HCT116 (cell line): Measurements from ENCODE around the gene SPATS2L. TPM values are rescaled to one million over a fixed set of nuclear protein-coding genes. Genes with fewer than 3 reads are reported as not detected.
A peak's percentile ranks its signal among the peaks of the same experiment; 100 is the strongest.

Source experiments
- ATAC-seq: fragments of 200-7000 bp; cut with Tn5 transposase; 2 replicates; pipeline ENCODE4 v1.9.1; 2020; ENCODE audit warnings: mild to moderate bottlenecking, moderate library complexity
- BruUV-seq: library from RNA; stranded (reverse); fragments of 400-500 nt; replicated peaks from 2 replicates; lab custom pipeline; 2021; lab: Mats Ljungman, UMichigan
- CTCF ChIA-PET: fragments of 300-600 bp; sonication (Branson Sonifier 250); formaldehyde crosslinking; loops from one replicate; lab custom pipeline; 2021; ENCODE audit warnings: antibody characterized with exemption; lab: Charles Lee
- POLR2A ChIA-PET: fragments of 300-600, 350-600 bp; sonication (Branson Sonifier 250); formaldehyde crosslinking; loops from one replicate; lab custom pipeline; 2021; ENCODE audit warnings: antibody characterized with exemption; lab: Charles Lee
- RAD21 ChIA-PET, 2 experiments: fragments of 300-600 bp; sonication (Branson Sonifier 250); formaldehyde crosslinking; loops; one replicate each; lab custom pipeline; 2023; ENCODE audit warnings: low total read pairs in 2 of 2; ENCODE audit not compliant: uncharacterized antibody in 2 of 2, unreplicated experiment in 2 of 2, low non-redundant PET in 1 of 2; lab: Charles Lee
- DNase-seq: peaks from one replicate; pipeline ENCODE4 v3.0.0-alpha.2; 2010; ENCODE audit warnings: low read depth, low spot score
- H2AFZ ChIP-seq: fragments of 200-600 bp; shearing (Covaris generic), sonication (generic); 2 replicates; pipeline ENCODE4 v1.6.1; 2017; ENCODE audit warnings: low read depth, mixed run types, mixed read lengths, antibody characterized with exemption, low read length; ENCODE audit not compliant: poor library complexity, severe bottlenecking
- H3K27ac ChIP-seq: 2 replicates; pipeline ENCODE4 v1.5.1; 2012; ENCODE audit warnings: low read depth, low read length
- H3K27me3 ChIP-seq: fragments of 200-600 bp; sonication (generic); 2 replicates; pipeline ENCODE4 v1.6.1; 2016; ENCODE audit warnings: mixed run types, low read length, mixed read lengths; ENCODE audit not compliant: insufficient read depth
- H3K36me3 ChIP-seq, 2 experiments: fragments of 200-500 bp in 1 of 2; fragments of 200-600 bp in 1 of 2; sonication (Bioruptor generic) in 1 of 2; sonication (generic) in 1 of 2; 2 replicates each; pipeline versions ENCODE4 v1.5.1 to v1.6.1; 2014 to 2016; ENCODE audit warnings: low read length in 2 of 2, inconsistent platforms in 1 of 2, mixed read lengths in 1 of 2, mixed run types in 1 of 2; ENCODE audit not compliant: insufficient read depth in 2 of 2, control insufficient read depth in 1 of 2
- H3K4me1 ChIP-seq, 2 experiments: fragments of 200-600 bp in 1 of 2; sonication (generic) in 1 of 2; 2 replicates each; pipeline versions ENCODE4 v1.5.1 to v1.6.1; 2012 to 2017; ENCODE audit warnings: low read length in 2 of 2, inconsistent platforms in 1 of 2, mild to moderate bottlenecking in 1 of 2, mixed read lengths in 1 of 2, mixed run types in 1 of 2, moderate library complexity in 1 of 2; ENCODE audit not compliant: insufficient read depth in 2 of 2, control insufficient read depth in 1 of 2
- H3K4me2 ChIP-seq: fragments of 200-600 bp; sonication (generic); 2 replicates; pipeline ENCODE4 v1.6.1; 2017; ENCODE audit warnings: mixed run types, low read length, mixed read lengths
- H3K4me3 ChIP-seq, 2 experiments: fragments of 200-600 bp in 1 of 2; sonication (generic) in 1 of 2; replicated peaks in 1 of 2; 2 replicates each; pipeline ENCODE4 v1.5.1; 2011 to 2016; ENCODE audit warnings: low read length in 2 of 2, control low read depth in 1 of 2, low read depth in 1 of 2, mild to moderate bottlenecking in 1 of 2, mixed read lengths in 1 of 2, mixed run types in 1 of 2
- H3K79me2 ChIP-seq: fragments of 200-600 bp; sonication (generic); 2 replicates; pipeline ENCODE4 v1.6.1; 2017; ENCODE audit warnings: mild to moderate bottlenecking, mixed run types, low read length, moderate library complexity, mixed read lengths; ENCODE audit not compliant: insufficient read depth
- H3K9ac ChIP-seq: fragments of 200-600 bp; sonication (generic); 2 replicates; pipeline ENCODE4 v1.6.1; 2016; ENCODE audit warnings: low read length, mixed read lengths
- H3K9me2 ChIP-seq: fragments of 200-600 bp; sonication (generic), shearing (Covaris generic); 2 replicates; pipeline ENCODE4 v1.6.1; 2017; ENCODE audit warnings: mixed run types, mild to moderate bottlenecking, moderate library complexity; ENCODE audit not compliant: insufficient read depth
- H3K9me3 ChIP-seq, 2 experiments: fragments of 200-500 bp in 1 of 2; fragments of 200-600 bp in 1 of 2; sonication (Bioruptor generic) in 1 of 2; sonication (generic) in 1 of 2; 2 replicates each; pipeline ENCODE4 v1.6.1; 2014 to 2017; ENCODE audit warnings: low read length in 2 of 2, mixed read lengths in 2 of 2, inconsistent platforms in 1 of 2, low read depth in 1 of 2, mild to moderate bottlenecking in 1 of 2, mixed run types in 1 of 2, moderate library complexity in 1 of 2; ENCODE audit not compliant: control insufficient read depth in 1 of 2, insufficient read depth in 1 of 2
- H4K20me1 ChIP-seq: fragments of 200-600 bp; sonication (generic), shearing (Covaris generic); 2 replicates; pipeline ENCODE4 v1.6.1; 2017; ENCODE audit warnings: mixed run types, mild to moderate bottlenecking, moderate library complexity; ENCODE audit not compliant: insufficient read depth
- FOSL1 ChIP-seq: IDR thresholded peaks from 2 replicates; pipeline ENCODE4 v1.6.1; 2012; ENCODE audit warnings: low read depth
- JUND ChIP-seq: IDR thresholded peaks from 2 replicates; pipeline ENCODE4 v1.6.1; 2012
- MAX ChIP-seq: IDR thresholded peaks from 2 replicates; pipeline ENCODE4 v1.6.1; 2012
- intact Hi-C: fragments of 100-400 bp; cut with micrococcal nuclease; formaldehyde crosslinking; loops from 2 replicates; pipeline ENCODE4 v1.10.0; 2022
- total RNA-seq: library from RNA; stranded (reverse); gene quantifications from one replicate; pipeline ENCODE4 v1.2.1, GENCODE V29; 2021; ENCODE audit not compliant: unreplicated experiment
- TF ChIP-seq, protein P1 (sequence below), 3 experiments: fragments of 200-600 bp in 1 of 3; sonication (generic) in 1 of 3; IDR thresholded peaks in 2 of 3; conservative IDR thresholded peaks in 1 of 3; 2 replicates each; pipeline ENCODE4 v1.5.1; 2012 to 2017; ENCODE audit warnings: low read depth in 2 of 3, low read length in 2 of 3, antibody characterized with exemption in 1 of 3, borderline replicate concordance in 1 of 3, control low read depth in 1 of 3, mild to moderate bottlenecking in 1 of 3, mixed read lengths in 1 of 3, mixed run types in 1 of 3, moderate library complexity in 1 of 3; ENCODE audit not compliant: insufficient read depth in 1 of 3

The SPATS2L gene
- total RNA-seq, 1 experiment from 2014 or later: 87.1 TPM

- ChIA-PET RAD21 (no interaction called here), POLR2A (interaction anchor here (1.1 kb wide), 1 partner anchor 420 kb away, joined by 3 read pairs; no protein-coding TSS in a partner anchor), CTCF (no interaction called here)
- H3K36me3 ChIP-seq: no peaks in the 10 kb centered on the region
- no peaks in the 10 kb centered on the region for H3K9me2 ChIP-seq
- peaks cover 19 to 42% of the 10 kb centered on the region in 2 experiments for H3K4me1 ChIP-seq
- no peak overlapping the region for H2AFZ ChIP-seq
- DNase-seq (no peak), ATAC-seq (peak; percentile 27; the same call in 1 of the 2 replicates)
- H3K27me3 ChIP-seq: no peaks in the 10 kb centered on the region
- H3K9me3 ChIP-seq: no peaks in the 10 kb centered on the region
- TF ChIP-seq MAX: no peak
- TF ChIP-seq, protein P1, sequence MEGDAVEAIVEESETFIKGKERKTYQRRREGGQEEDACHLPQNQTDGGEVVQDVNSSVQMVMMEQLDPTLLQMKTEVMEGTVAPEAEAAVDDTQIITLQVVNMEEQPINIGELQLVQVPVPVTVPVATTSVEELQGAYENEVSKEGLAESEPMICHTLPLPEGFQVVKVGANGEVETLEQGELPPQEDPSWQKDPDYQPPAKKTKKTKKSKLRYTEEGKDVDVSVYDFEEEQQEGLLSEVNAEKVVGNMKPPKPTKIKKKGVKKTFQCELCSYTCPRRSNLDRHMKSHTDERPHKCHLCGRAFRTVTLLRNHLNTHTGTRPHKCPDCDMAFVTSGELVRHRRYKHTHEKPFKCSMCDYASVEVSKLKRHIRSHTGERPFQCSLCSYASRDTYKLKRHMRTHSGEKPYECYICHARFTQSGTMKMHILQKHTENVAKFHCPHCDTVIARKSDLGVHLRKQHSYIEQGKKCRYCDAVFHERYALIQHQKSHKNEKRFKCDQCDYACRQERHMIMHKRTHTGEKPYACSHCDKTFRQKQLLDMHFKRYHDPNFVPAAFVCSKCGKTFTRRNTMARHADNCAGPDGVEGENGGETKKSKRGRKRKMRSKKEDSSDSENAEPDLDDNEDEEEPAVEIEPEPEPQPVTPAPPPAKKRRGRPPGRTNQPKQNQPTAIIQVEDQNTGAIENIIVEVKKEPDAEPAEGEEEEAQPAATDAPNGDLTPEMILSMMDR (IDR thresholded peaks at IDR 0.05 in 2 of 3, conservative IDR thresholded peaks at IDR 0.05 in 1 of 3; ENCODE audit: borderline replicate concordance in 1 of 3, insufficient read depth in 1 of 3, low read depth in 2 of 3, low read length in 2 of 3): 0 out of 6 replicates have a peak, but pooled peaks of 1 of the 3 experiments have one; percentile 11
- H3K27ac ChIP-seq: peak overlapping the region; percentile 18; the same call in 1 of the 2 replicates
- intact Hi-C loops: no loop called here
- H4K20me1 ChIP-seq: no peaks in the 10 kb centered on the region
- peaks cover 8% of the 10 kb centered on the region for H3K79me2 ChIP-seq
- H3K9ac ChIP-seq: no peak overlapping the region
- no peak overlapping the region for H3K4me3 ChIP-seq
- H3K4me2 ChIP-seq: peak overlapping the region; percentile 35
- no TSS peak for BruUV-seq
Observed at GRCh38 chr2:200397785-200398184, 91.3 kb downstream of the SPATS2L start.

- intact Hi-C loops: no loop called here
- no peak overlapping the region for H3K4me3 ChIP-seq
- H3K27me3 ChIP-seq: no peaks in the 10 kb centered on the region
- ATAC-seq (peak; percentile 64; the same call in 1 of the 2 replicates), DNase-seq (no peak)
- H3K4me2 ChIP-seq: peak overlapping the region; percentile 54
- RAD21 ChIA-PET: no interaction called here
- H3K79me2 ChIP-seq: peaks cover 14% of the 10 kb centered on the region
- H3K9ac ChIP-seq: no peak overlapping the region
- POLR2A ChIA-PET: no interaction called here
- H4K20me1 ChIP-seq: no peaks in the 10 kb centered on the region
- TF ChIP-seq MAX: no peak
- TF ChIP-seq FOSL1: peak; percentile 16; the same call in 1 of the 2 replicates
- peak; percentile 27 for TF ChIP-seq JUND
- TF ChIP-seq, all 23 proteins: peak for 2
- Histone ChIP-seq H3K36me3 (no peaks in the 10 kb centered on the region), H2AFZ (no peak overlapping the region), H3K9me3 (no peaks in the 10 kb centered on the region), H3K4me1 (peaks cover 24 to 55% of the 10 kb centered on the region in 2 experiments), H3K9me2 (no peaks in the 10 kb centered on the region), H3K27ac (no peak overlapping the region)
- no TSS peak for BruUV-seq
- CTCF ChIA-PET: no interaction called here
Observed at GRCh38 chr2:200399046-200399445, 92.6 kb downstream of the SPATS2L start.
